DOHH2 (cell line): ENCODE results near the gene FUT8.

Experiments used
- H3F3A ChIP-seq: fragments of 200-600 bp; sonication (generic), shearing (Covaris generic); 2 replicates; pipeline ENCODE4 v1.6.0; 2016; ENCODE audit warnings: antibody characterized with exemption, mild to moderate bottlenecking; ENCODE audit not compliant: control insufficient read depth, insufficient read depth
- H3K27ac ChIP-seq: fragments of 200-600 bp; sonication (generic); 2 replicates; pipeline ENCODE4 v1.5.1; 2014; ENCODE audit warnings: low read depth, mild to moderate bottlenecking, low read length, moderate library complexity
- H3K27me3 ChIP-seq: fragments of 200-600 bp; sonication (generic); 2 replicates; pipeline ENCODE4 v1.6.1; 2014; ENCODE audit warnings: mild to moderate bottlenecking, low read length, mixed read lengths; ENCODE audit not compliant: control insufficient read depth
- H3K36me3 ChIP-seq: fragments of 200-600 bp; sonication (generic); 2 replicates; pipeline ENCODE4 v1.6.1; 2014; ENCODE audit warnings: mild to moderate bottlenecking, low read length, moderate library complexity, mixed read lengths; ENCODE audit not compliant: control insufficient read depth
- H3K4me1 ChIP-seq: fragments of 200-600 bp; sonication (generic); 2 replicates; pipeline ENCODE4 v1.6.1; 2014; ENCODE audit warnings: mild to moderate bottlenecking, low read length, mixed read lengths; ENCODE audit not compliant: control insufficient read depth
- H3K4me2 ChIP-seq: fragments of 200-600 bp; sonication (generic); 2 replicates; pipeline ENCODE4 v1.6.0; 2014; ENCODE audit warnings: mild to moderate bottlenecking, low read length, moderate library complexity
- H3K4me3 ChIP-seq: fragments of 200-600 bp; sonication (generic); 2 replicates; pipeline ENCODE4 v1.5.1; 2014; ENCODE audit warnings: mild to moderate bottlenecking, low read length, mixed read lengths
- H3K79me2 ChIP-seq: fragments of 200-600 bp; sonication (generic); 2 replicates; pipeline ENCODE4 v1.6.1; 2014; ENCODE audit warnings: mild to moderate bottlenecking, low read length, mixed read lengths; ENCODE audit not compliant: control insufficient read depth
- H3K9me2 ChIP-seq: fragments of 200-600 bp; sonication (generic); replicated peaks from 2 replicates; pipeline ENCODE4 v1.6.1; 2014; ENCODE audit warnings: mild to moderate bottlenecking, low read length, mixed read lengths; ENCODE audit not compliant: control insufficient read depth
- H3K9me3 ChIP-seq: fragments of 200-600 bp; sonication (generic); 2 replicates; pipeline ENCODE4 v1.6.1; 2014; ENCODE audit warnings: antibody characterized with exemption, low read length, mixed read lengths; ENCODE audit not compliant: control insufficient read depth, insufficient read depth
- H4K20me1 ChIP-seq: fragments of 200-600 bp; sonication (generic); 2 replicates; pipeline ENCODE4 v1.6.0; 2014; ENCODE audit warnings: low read depth, mild to moderate bottlenecking, antibody characterized with exemption, low read length, moderate library complexity; ENCODE audit not compliant: control insufficient read depth, insufficient read depth
- CTCF ChIP-seq: fragments of 200-600 bp; sonication (generic); IDR thresholded peaks from one replicate; pipeline ENCODE4 v1.5.1; 2014; ENCODE audit warnings: antibody characterized with exemption, mild to moderate bottlenecking, low read depth, low read length; ENCODE audit not compliant: poor library complexity, severe bottlenecking
- EZH2phosphoT487 ChIP-seq: fragments of 200-600 bp; sonication (generic); IDR thresholded peaks from 2 replicates; pipeline ENCODE4 v1.6.1; 2017; ENCODE audit warnings: borderline replicate concordance, mild to moderate bottlenecking, antibody characterized with exemption, low read length, moderate library complexity, mixed read lengths

The FUT8 gene

GRCh38 chr14:65755331-65755730 lies 342.8 kb downstream of the FUT8 start:
- no peaks in the 10 kb centered on the region for H3F3A ChIP-seq
- H3K4me2 ChIP-seq, result no peak overlapping the region
- H3K27ac ChIP-seq, result no peak overlapping the region
- no peaks in the 10 kb centered on the region for H3K9me2 ChIP-seq
- no peaks in the 10 kb centered on the region for H3K9me3 ChIP-seq
- H3K36me3 ChIP-seq, result no peaks in the 10 kb centered on the region
- TF ChIP-seq EZH2phosphoT487, result no peak
- no peak for TF ChIP-seq CTCF
- H3K4me1 ChIP-seq, result no peaks in the 10 kb centered on the region
- H3K27me3 ChIP-seq, result no peaks in the 10 kb centered on the region
- no peak overlapping the region for H3K4me3 ChIP-seq
- no peaks in the 10 kb centered on the region for H3K79me2 ChIP-seq
- no peaks in the 10 kb centered on the region for H4K20me1 ChIP-seq

GRCh38 chr14:65756880-65757279 lies 344.4 kb downstream of the FUT8 start:
- Histone ChIP-seq H3K36me3 (no peaks in the 10 kb centered on the region), H3K79me2 (no peaks in the 10 kb centered on the region), H3K27ac (no peak overlapping the region), H3F3A (no peaks in the 10 kb centered on the region), H3K27me3 (no peaks in the 10 kb centered on the region; the same call in 1 of the 2 replicates), H3K4me2 (no peak overlapping the region), H3K9me2 (no peaks in the 10 kb centered on the region), H3K4me3 (no peak overlapping the region), H3K4me1 (no peaks in the 10 kb centered on the region), H3K9me3 (no peaks in the 10 kb centered on the region), H4K20me1 (no peaks in the 10 kb centered on the region)
- TF ChIP-seq EZH2phosphoT487, result no peak
- TF ChIP-seq CTCF, result no peak

- Histone ChIP-seq H3K79me2 (no peaks in the 10 kb centered on the region), H3K4me3 (no peak overlapping the region), H3K27ac (no peak overlapping the region), H3K9me3 (no peaks in the 10 kb centered on the region), H3K4me2 (no peak overlapping the region), H3K27me3 (peaks cover 7% of the 10 kb centered on the region), H3F3A (no peaks in the 10 kb centered on the region), H3K4me1 (no peaks in the 10 kb centered on the region), H3K9me2 (peaks cover 3% of the 10 kb centered on the region; the same call in 1 of the 2 replicates), H4K20me1 (no peaks in the 10 kb centered on the region), H3K36me3 (no peaks in the 10 kb centered on the region)
- TF ChIP-seq CTCF, result no peak
- no peak for TF ChIP-seq EZH2phosphoT487
Measured at GRCh38 chr14:65769151-65769550, 356.6 kb downstream of the FUT8 start.

DNA sequence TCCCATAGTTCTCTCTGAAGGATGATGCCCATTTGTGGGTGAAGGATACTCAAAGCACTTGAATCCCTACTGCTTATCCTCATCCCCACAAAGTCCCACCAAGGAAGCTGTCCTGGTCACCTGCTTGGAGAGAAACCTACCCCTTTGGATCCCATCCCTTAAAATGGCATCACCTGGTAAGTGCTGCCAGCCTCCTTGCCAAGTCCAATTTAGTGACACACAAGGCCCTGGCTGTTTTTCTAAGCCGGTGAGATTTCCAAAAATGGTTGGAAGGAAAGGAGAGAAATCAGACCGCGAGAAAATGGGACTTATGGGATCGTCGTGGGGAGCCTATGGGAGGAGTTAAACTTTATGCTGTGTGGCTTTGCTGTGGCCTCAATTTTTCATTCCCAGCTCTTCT lies 358.2 kb downstream of the FUT8 start:
- TF ChIP-seq CTCF (no peak), EZH2phosphoT487 (no peak)
- Histone ChIP-seq H3F3A (no peaks in the 10 kb centered on the region), H3K9me2 (peaks cover 3% of the 10 kb centered on the region; the same call in 1 of the 2 replicates), H3K9me3 (no peaks in the 10 kb centered on the region), H3K4me2 (no peak overlapping the region), H4K20me1 (no peaks in the 10 kb centered on the region), H3K27ac (no peak overlapping the region), H3K36me3 (no peaks in the 10 kb centered on the region), H3K4me1 (no peaks in the 10 kb centered on the region), H3K4me3 (no peak overlapping the region), H3K27me3 (peaks cover 6% of the 10 kb centered on the region), H3K79me2 (no peaks in the 10 kb centered on the region)
